SHP77 (cell line): ENCODE data around the gene ACTR1A.
"Not testable (repeated sequence)": the region's sequence is repeated elsewhere in the genome, so short reads cannot be mapped to it uniquely, and the experiment has no call there.

ENCODE experiments used
- DNase-seq, 2 experiments: peaks; one replicate each; lab custom pipeline; 2025; lab: John Stamatoyannopoulos, UW

ACTR1A gene

DNA sequence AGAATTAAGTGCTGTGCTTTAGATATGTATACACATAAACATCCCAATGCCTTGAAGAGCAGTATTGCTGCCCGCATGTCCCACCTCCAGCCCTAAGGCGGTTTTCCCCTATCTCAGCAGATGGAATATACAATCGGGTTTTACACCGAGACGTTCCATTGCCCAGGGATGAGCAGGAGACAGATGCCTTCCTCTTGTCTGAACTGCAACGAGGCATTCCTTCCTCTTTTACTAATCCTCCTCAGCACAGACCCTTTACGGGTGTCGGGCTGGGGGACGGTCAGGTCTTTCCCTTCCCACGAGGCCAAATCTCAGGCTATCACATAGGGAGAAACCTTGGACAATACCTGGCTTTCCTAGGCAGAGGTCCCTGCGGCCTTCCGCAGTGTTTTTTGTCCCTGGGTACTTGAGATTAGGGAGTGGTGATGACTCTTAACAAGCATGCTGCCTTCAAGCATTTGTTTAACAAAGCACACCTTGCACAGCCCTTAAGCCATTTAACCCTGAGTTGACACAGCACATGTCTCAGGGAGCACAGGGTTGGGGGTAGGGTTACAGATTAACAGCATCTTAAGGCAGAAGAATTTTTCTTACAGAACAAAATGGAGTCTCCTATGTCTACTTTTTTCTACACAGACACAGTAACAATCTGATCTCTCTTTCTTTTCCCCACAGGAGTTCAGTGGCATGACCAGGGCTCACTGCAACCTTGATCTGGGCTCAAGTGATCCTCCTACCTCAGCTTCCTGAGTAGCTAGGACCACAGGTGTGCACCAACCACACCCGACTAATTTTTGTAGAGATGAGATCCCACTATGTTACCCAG, 47.6 kb downstream of the ACTR1A start:
- DNase-seq = not testable (repeated sequence)

DNA sequence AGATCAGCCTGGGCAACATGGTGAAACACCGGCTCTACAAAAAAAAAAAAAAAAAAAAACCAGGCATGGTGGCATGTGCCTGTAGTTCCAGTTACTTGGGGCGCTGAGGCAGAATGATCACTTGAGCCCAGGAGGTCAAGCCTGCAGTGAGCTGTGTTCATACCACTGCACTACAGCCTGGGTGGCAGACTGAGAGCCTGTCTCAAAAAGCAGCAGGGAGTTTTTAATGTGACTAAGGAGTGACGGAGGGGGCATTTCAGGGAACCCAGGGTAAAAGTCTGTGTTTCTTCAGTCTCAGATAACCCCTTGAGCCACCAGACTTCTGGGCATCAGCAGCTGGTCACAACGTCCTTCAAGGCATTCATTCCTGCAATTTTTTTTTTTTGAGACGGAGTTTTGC, 49.0 kb downstream of the ACTR1A start:
- DNase-seq = no peak

DNA sequence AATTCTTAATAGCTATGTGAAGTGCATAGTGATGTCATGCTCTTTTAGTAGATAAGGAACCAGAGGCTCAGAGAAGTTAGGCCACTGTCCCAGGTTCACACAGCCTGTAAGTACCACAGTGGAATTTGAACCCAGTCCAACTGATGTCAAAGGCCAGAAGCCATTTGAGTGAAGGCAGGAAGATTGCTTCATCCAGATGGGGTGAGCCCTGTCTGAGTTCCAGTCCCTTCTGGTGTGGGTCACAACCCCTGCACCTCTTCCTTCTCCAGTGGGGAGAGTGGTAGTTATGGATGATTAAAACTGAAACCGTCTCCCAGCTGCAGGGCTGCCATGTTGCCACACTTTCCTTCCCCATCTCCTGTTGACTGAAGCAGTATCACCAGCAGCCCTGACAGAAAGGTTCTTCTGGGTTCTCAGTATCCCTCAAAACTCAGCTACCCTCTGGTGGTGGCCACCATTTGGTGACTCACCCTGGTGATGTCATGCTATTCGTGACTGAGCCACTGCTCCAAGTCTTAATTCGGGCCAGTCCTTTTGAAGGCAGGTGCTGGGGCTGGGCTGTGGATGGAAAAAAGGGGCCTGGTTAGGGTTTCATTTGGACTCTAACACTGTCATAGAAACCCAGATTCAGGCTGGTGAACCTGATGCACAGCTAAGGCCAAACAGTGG, 49.7 kb downstream of the ACTR1A start:
- DNase-seq = peak; percentile 40 to 46

DNA sequence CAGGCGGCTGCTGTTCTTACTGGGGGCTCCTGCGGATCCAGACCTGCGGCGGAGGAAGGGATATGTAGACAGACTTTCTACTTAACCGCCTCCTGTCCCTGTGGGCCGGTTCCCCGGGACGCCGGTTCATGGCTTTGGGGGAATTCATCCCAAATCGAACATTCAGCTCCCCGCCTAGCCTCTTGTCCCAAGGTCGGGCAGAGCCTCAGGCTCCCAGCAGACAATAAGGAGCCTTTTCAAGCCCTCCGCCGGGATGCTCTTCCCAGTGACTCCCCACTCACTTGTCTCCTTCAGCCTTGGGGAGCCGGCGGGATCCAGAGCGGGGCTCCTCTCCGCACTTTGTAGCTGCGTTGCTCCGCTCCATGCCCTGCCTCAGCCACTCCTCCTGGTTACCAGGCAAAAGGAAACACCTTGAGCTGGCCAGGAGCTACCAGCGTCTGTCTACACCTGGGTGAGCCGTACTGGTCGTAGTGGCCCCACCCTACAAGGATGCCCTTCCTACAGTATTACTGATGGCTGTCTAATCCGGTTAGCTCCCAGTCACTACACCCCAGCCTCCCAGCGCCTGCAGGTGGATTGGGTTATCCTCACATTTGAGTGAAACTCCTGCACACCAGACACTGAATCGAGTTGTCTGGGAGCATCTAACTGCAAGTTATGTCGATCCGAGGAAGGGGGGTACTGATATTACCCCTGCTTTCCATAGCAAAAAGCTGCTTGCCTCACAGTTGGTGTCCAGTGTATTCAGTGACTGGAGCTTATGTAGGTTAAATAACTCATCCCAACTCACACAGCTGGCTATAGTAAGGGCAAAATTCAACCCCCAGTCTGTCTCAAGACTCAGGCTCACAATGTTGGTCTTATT, 51.2 kb downstream of the ACTR1A start, which contains the start of gene C10orf95:
TSS of gene C10orf95 (minus strand) at position 439 of the 865 bp plus-strand sequence. CDS start 450 bp downstream, outside the sequence.
- no peak for DNase-seq

DNA sequence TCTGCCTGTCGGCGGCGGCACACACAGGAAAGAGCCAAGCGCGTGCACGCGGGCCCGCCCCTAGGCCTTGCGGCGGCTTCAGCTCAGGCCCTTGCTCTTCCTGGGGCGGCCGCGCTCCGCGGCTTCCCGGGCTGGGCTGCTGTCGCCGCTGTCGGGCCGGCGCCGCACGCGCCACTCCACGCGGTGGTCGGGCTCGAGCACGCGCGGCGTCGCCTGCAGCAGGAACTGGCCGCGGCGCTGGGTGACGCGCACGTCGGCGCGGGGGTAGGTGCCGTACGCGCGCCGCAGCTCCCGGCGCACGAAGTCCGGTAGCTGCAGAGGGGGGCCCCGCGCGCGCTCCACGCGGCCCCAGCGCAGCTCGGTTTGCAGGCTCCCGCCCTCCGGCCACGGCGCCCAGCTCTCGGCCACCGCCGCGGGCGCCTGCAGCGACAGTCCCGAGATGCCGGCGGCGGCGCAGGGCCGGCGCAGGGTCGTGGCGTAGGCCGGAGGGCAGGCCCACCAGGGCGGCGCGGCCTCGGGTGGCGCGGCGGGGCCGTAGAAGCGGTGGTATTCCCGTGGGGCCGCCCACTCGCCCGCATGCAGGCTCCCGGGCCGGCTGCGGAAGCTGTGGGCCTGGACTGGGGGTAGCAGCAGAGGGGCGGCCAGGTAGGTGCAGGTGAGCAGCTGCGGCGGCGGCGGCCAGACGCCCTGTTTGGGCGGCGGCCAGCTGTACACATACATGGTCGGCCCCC, 52.0 kb downstream of the ACTR1A start:
- peak; percentile 75 to 88 for DNase-seq

DNA sequence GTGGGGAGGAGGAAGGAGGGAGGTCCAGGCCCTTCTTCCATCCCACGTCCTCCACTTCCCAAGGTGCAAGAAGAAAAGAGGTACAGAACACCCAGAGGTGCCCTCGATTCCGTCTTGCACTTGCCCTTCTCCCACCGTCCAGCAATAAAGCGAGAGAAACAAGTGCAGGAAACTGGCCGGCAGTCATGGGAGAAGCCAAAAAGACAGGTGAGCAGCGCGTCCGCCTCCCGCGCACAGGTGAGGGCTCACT, 52.5 kb downstream of the ACTR1A start:
- DNase-seq = no peak

DNA sequence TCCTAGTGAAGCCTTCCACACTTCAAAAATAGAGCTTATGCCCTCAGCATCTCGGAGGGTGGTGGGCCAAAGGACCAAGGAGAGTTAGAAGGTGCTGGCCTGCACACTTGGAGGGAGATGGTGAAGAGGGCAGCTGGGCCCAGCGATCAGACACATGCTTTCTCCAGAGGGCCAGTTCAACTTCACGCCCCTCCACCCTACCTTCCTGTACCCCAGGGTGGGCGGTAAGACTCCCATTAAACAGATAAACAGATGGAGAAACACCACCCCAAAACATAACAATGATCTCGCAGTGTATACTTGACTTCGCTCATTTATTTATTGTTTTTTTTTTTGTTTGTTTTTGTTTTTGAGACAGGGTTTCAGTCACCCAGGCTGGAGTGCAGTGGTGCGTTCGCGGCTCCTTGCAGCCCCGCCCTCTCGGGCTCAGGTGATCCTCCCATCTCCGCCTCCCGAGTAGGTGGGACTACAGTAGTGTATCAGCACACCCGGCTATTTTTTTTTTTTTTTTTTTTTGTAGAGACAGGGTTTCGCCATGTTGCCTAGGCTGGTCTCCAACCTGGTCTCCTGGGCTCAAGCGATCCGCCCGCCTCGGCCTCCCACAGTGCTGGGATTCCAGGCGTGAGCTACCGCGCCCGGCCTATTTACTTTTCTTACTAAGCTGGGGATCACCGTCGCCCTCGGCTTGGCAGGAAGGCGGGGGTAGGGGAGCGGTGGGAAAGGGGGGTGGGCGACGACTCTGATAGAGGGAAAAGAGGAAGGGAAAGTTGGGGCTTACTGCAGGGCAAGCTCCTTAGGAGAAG, 53.0 kb downstream of the ACTR1A start:
- peak; percentile 34 to 67 for DNase-seq

DNA sequence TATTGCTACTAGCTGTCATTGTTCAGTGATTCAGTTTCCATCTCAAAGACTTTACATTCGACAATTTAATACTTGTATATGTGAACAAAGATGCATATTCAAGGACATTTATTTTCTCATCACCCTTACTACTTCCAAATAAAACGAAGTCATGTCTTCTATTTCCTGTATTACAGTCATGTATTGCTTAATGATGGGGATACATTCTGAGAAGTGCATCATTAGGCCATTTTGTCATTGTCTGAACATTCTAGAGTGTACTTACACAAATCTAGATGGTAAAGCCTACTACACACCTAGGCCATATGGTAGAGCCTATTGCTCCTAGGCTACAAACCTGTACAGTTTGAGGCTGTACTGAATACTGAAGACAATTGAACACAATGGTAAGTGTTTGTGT, 57.7 kb downstream of the ACTR1A start:
- no peak for DNase-seq

DNA sequence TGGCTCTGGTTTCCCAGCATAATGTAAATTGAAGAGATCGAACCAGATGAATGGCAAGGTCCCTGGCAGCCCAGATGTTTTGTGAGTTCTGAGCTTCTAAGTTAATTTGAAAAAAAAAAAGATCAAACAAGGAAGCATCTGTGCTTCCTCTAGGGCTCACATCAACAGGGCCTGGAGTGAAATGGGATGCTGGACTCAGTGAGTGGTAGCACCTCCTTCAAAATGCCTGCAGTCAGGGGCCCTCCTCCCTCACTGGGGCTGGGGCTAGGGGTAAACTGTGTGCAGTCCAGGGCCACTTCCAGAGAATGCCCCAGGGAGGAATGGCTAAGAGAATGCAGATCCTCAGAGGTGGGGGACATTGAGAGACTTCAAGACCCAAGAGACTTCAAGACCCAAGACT, 64.1 kb downstream of the ACTR1A start:
- no peak for DNase-seq

DNA sequence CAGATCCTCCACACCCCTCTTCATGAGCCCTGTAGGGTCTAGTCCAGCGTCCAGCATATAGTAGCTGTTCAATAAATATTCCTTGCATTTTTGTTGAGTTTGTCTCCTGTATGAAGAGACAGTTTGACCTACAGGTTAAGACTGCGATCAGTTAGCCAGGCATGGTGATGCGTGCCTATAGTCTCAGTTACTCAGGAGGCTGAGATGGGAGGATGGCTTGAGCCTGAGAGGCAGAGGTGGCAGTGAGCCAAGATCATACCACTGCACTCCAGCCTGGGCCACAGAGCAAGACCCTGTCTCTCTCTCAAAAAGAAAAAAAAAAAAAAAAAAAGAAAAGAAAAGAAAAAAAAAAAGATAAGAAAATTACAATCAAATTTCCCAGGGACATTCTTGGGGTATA, 65.0 kb downstream of the ACTR1A start:
- DNase-seq = no peak

DNA sequence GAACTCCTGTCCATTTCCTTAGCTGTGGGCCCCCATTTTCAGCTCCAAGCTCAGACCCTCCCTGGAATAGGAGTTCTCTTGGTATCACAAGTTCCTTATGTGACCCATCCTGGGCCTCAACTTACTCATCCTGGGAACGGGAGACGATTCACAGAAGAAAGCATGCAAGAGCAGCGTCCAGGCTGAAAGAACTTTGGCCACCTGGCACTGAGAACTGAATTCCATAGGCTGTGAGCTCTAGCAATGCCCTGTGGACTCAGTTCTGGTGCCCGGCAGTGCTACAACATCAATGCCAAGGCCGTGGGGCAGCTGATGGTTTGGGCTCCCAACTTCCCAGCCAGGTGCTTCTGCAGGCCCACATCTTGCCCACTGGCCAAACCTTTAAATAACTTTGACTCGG, 66.2 kb downstream of the ACTR1A start:
- no peak for DNase-seq

DNA sequence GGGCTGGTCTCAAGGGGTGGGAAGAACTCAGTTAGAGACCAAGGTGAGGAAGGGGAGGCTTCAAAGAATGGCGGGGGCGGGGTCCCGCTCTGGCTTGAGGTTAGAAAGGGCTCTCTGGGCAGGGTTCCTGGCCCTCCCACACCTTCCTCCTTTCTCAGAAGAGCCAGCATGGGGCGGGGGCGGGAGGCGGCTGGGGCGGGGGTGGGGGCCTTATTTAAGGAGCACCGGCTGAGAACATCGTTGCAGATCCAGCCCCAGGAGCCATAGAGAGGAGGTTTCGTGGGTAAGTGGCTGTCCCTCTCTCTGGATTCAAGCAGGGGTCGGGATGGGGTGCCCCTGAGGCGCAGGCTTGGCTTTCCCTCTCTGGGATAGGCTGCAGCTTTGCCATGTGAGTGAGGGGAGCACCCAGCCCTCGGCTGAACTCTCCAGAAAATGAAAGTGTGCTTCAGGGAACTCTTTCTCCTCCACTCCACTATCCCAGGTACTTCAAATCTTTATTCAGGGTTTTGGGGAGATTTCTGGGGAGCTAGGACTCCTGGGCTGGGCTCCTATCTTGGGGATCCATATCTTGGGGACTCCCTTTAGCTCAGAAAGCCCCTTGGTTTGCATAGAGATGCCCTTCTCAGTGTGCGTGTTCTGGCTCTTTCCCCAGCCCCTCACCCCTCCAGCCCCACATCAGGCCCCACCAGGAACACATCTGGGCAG, 66.8 kb downstream of the ACTR1A start:
- no peak for DNase-seq

DNA sequence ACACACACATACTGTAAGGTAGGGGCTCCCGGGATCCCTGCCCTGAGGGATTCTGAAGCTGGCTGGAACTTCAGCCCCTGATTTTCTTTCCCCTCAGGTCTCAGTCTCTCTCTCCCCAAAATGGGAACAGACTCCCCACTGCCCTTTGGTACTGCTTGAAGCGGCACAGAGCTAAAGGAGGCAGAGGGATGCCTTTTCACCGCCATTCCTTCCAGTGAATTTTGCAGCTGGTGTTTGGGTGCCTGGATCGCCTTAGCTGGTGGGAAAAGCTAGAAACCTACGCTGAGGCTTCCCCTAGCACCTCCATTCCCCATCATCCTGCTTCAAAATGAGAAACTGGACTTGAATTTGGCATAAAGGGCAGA, 67.4 kb downstream of the ACTR1A start:
- DNase-seq = no peak

DNA sequence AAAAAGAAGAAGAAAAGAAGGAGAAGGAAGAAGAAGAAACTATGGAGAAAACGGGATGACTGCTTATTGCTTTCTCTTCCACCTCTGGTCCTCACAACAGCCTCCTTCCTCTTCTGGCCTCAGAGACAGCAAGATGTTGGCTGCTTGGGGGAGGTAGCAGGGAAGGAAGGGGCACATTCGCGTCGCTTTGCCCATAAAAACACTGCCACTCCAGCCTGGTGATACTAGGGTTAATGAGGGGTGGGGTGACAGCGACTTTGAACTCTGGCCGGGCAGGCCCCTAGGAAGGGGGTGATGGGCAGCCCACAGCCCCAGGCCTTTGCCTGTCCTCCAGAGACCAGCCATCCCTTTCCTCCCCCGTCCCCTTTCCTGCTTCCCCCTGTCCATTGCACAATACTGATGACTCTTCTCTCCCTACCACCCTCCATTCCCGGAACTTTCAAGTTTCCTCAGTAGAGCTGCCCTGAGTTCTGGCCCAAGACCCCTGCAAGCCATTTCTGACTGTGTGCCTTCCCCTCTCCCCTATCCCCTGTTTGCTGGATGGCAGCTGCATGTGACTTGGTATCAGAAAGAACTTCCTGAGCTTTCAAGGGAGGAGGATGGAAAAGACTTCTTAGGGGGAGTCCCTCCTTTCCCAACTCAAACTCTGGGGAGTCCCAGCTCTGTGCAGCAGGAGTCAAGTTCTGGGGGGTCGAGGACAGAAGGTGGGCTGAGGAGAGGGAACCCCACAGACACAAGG, 67.9 kb downstream of the ACTR1A start:
- DNase-seq = no peak

DNA sequence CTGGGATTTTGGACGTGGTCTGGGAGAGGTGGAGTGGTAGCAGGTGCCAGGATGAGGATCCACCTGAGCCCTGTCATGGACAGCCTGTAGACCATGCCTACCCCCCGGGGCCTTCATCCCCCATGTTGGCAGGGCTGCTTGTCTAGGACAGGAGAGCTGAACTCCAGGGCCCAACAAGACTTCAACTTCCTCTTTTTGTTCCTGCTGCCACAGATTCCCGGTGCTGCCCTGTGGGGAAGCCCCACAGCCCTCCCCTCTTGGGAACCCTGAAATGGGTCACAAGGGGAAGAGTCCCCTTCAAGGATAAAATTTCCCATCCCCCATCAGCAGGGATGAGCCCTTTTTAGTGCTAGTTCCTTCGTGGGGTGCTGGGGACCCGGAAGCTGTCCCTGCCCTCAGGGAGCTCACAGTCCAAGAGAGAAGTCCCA, 68.9 kb downstream of the ACTR1A start:
- DNase-seq = no peak

DNA sequence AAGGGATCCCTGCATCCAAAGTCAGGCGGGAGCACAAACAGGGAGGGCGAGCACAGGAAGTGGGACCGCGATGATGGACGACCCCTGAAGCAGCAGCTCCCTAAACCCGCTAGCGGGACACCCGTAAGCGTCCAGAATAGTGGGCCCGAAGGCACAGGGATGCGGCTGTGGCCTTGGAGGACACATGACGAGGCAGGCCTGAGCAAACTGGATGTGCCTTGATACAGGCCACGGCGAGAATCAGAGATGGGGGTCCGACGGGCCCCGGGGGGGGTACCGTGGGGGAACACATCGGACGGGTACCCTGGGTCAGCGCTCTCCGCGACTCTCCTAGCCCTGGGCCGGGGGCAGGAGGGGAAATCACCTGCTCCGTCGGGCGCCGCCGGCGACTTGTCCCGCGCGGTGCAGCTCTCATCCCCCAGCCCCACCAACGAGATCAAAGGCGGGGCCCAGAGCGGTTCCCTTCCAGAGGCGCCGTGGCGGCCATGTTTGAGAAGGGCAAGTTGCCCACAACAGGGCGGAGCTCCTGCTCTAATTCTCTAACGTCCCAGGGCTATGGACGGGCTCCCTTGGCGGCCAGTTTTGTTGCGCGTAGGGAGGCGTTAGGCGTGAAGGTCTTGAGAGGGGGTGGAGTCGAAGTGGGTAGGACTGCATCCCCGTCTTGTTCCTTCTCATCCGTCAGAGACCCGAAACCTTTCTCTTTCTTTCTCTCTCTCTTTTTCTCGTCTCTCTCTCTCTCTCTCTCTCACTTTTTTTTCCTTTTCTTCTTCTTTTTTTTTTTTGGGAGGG, 70.2 kb downstream of the ACTR1A start, which contains the start of gene CUEDC2:
TSS of gene CUEDC2 (minus strand) at position 413 of the 789 bp plus-strand sequence. CDS start 7,386 bp downstream, outside the sequence.
- DNase-seq = peak; percentile 95

DNA sequence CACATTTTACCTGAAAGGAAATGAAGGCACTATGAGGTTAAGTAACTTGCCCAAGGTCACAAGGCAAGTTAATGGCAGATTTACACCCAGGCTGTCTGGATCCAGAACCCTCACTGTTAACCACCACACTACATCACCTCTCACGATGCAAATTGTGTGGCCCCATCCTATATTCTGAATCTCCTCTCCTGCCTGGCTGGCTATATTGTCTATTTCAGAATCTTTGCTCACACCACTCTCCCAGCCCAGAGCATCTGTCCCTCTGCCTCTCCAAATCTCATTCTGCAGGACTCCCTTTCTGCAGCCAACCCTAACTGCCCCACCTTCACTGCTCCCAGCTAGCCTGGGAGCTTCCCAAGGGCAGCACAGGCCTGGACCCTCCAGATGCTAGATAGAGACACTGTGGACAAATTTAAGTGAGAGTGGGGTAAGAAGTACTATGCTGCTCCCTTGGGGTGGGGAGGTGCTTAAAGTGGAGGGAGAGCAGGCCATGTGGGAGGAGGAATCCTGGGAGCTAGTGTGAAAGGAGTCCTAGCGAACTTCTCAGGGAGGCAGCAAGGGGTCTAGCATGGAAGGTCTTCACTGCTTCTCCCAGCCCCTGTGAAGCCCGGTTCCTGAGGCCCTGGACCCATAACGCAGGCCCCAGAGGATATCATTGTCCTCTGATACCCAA, 70.9 kb downstream of the ACTR1A start:
- DNase-seq = no peak

DNA sequence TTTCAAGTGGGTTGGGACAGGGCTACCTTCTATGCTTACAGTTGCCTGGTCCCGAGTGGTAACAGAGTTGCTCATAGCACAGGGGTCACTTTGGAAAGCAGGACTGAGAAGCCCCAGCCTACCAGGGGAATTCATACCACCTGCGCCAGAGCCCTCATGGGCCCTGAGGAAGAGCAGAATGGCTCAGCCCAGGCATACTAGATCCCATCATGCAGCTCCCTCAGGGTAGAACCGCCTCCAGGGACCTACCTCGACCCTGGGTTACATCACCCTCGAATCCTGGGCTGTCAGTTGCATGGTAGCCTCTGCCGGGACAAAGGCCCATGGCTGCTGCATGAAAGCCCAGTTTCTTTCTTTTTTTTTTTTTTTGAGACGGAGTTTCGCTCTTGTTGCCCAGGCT, 73.0 kb downstream of the ACTR1A start:
- DNase-seq = no peak
